ENCODE data around the gene EGR1. TPM values are rescaled to one million over a fixed set of nuclear protein-coding genes. Genes with fewer than 3 reads are reported as not detected.

Gene EGR1
- total RNA-seq, 2 experiments from 2014 or later = 0.13 to 1.1 TPM

- no peak for TF ChIP-seq CTCF (conservative IDR thresholded peaks at IDR 0.05; ENCODE audit: low read length)
- no peak for TF ChIP-seq EZH2phosphoT487 (IDR thresholded peaks at IDR 0.05; ENCODE audit: borderline replicate concordance, low read depth, low read length)
- BruUV-seq (replicated peaks) = no TSS peak
- peaks cover 3% of the 10 kb centered on the region for H3K4me1 ChIP-seq (ENCODE audit: insufficient read depth, low read length, poor library complexity, severe bottlenecking)
- no peaks in the 10 kb centered on the region for H3K9me2 ChIP-seq (ENCODE audit: insufficient read depth, low read length)
- CTCF ChIA-PET (ENCODE audit: unreplicated experiment) = interaction anchor here (0.8 to 1.6 kb wide), 3 partner anchors 11 to 54 kb away, joined by 3 to 21 read pairs (median 5); no protein-coding TSS in a partner anchor
- no peak overlapping the region for H3K4me2 ChIP-seq (ENCODE audit: low read length)
- intact Hi-C loops (cut with micrococcal nuclease; ENCODE audit: unreplicated experiment) = no loop called here
- no peaks in the 10 kb centered on the region for H3K36me3 ChIP-seq (ENCODE audit: insufficient read depth, low read length)
- H2AFZ ChIP-seq (ENCODE audit: low read length) = no peak overlapping the region
- H3K27ac ChIP-seq (ENCODE audit: low read depth, low read length, poor library complexity, severe bottlenecking) = no peak overlapping the region
- POLR2A ChIA-PET = interaction anchor here (0.6 to 1.6 kb wide), 2 partner anchors 11 to 276 kb away, joined by 3 to 5 read pairs; no protein-coding TSS in a partner anchor
- no peaks in the 10 kb centered on the region for H3K9me3 ChIP-seq (ENCODE audit: low read length)
- H4K20me1 ChIP-seq (ENCODE audit: insufficient read depth, low read length) = no peaks in the 10 kb centered on the region
- H3K79me2 ChIP-seq (ENCODE audit: insufficient read depth, low read depth, low read length) = no peaks in the 10 kb centered on the region
- no peak for DNase-seq (ENCODE audit: low spot score)
- no peak overlapping the region for H3K4me3 ChIP-seq (ENCODE audit: low read depth, low read length, poor library complexity, severe bottlenecking)
Measured at GRCh38 chr5:138448481-138449398, 16.5 kb upstream of the EGR1 start.

- no peaks in the 10 kb centered on the region for H3K9me2 ChIP-seq (ENCODE audit: insufficient read depth, low read length)
- H3K4me1 ChIP-seq (ENCODE audit: insufficient read depth, low read length, poor library complexity, severe bottlenecking) = peaks cover 3% of the 10 kb centered on the region
- H3K9me3 ChIP-seq (ENCODE audit: low read length) = no peaks in the 10 kb centered on the region
- ChIA-PET CTCF (ENCODE audit: unreplicated experiment) (interaction anchor here (0.6 to 1.6 kb wide), 6 partner anchors 10 to 271 kb away, joined by 3 to 21 read pairs (median 4); partner anchors contain the start of gene KIF20A), POLR2A (interaction anchor here (0.6 to 1.6 kb wide), 5 partner anchors 12 to 277 kb away, joined by 3 to 6 read pairs (median 5); no protein-coding TSS in a partner anchor)
- H3K79me2 ChIP-seq (ENCODE audit: insufficient read depth, low read depth, low read length) = no peaks in the 10 kb centered on the region
- no peaks in the 10 kb centered on the region for H3K36me3 ChIP-seq (ENCODE audit: insufficient read depth, low read length)
- peak overlapping the region; percentile 54 for H3K4me2 ChIP-seq (ENCODE audit: low read length)
- intact Hi-C loops (cut with micrococcal nuclease; ENCODE audit: unreplicated experiment) = loop anchor here (1.0 to 2.0 kb wide), 3 partner anchors 54 to 269 kb away; no protein-coding TSS in a partner anchor
- H3K27ac ChIP-seq (ENCODE audit: low read depth, low read length, poor library complexity, severe bottlenecking) = no peak overlapping the region
- H3K4me3 ChIP-seq (ENCODE audit: low read depth, low read length, poor library complexity, severe bottlenecking) = no peak overlapping the region
- H4K20me1 ChIP-seq (ENCODE audit: insufficient read depth, low read length) = no peaks in the 10 kb centered on the region
- DNase-seq (ENCODE audit: low spot score) = peak; percentile 81
- BruUV-seq (replicated peaks) = no TSS peak
- H2AFZ ChIP-seq (ENCODE audit: low read length) = peak overlapping the region; percentile 38; the same call in 1 of the 2 replicates
- TF ChIP-seq EZH2phosphoT487 (IDR thresholded peaks at IDR 0.05; ENCODE audit: borderline replicate concordance, low read depth, low read length) (no peak), CTCF (conservative IDR thresholded peaks at IDR 0.05; ENCODE audit: low read length) (peak; percentile 92)
Measured at GRCh38 chr5:138449501-138450239, 15.6 kb upstream of the EGR1 start.

Data from OCI-LY7 (cell line).